Left colon (tissue), 2 donors: ENCODE data around the gene MORF4L1. TPM values are rescaled to one million over a fixed set of nuclear protein-coding genes. Genes with fewer than 3 reads are reported as not detected.
"Not testable (repeated sequence)": the region's sequence is repeated elsewhere in the genome, so short reads cannot be mapped to it uniquely, and the experiment has no call there.

Source experiments
- ATAC-seq: fragments of 200-7000 bp; cut with Tn5 transposase; one replicate; pipeline ENCODE4 v1.9.1; 2020; ENCODE audit warnings: mild to moderate bottlenecking, moderate library complexity
- DNase-seq, 2 donors: peaks; one replicate each; pipeline ENCODE4 v3.0.0-alpha.2; 2020
- intact Hi-C, 2 donors: fragments of 100-400 bp; cut with DNase I in 1 of 2; cut with micrococcal nuclease in 1 of 2; formaldehyde crosslinking; loops; one replicate each; pipeline versions ENCODE4 v1.11.2 to v1.14.0; 2022; cut with DNase I, micrococcal nuclease
- long read RNA-seq: library from polyadenylated mRNA; unstranded; transcript quantifications from one replicate; pipeline ENCODE4 v2.0.0, GENCODE V29; 2021
- total RNA-seq, 2 donors: library from RNA; stranded (reverse); fragmentation: NEBNext Ultra II Directional; extraction: Animal tissue kit (Norgen Biotek cat#: 25700); gene quantifications; one replicate each; pipeline ENCODE4 v1.2.1, GENCODE V29; 2021
- donor health status: DM: no; HTN: no; CAD: no.
- donor health status: DM: yes; HTN: yes; CAD: no.

The MORF4L1 gene, protein sequence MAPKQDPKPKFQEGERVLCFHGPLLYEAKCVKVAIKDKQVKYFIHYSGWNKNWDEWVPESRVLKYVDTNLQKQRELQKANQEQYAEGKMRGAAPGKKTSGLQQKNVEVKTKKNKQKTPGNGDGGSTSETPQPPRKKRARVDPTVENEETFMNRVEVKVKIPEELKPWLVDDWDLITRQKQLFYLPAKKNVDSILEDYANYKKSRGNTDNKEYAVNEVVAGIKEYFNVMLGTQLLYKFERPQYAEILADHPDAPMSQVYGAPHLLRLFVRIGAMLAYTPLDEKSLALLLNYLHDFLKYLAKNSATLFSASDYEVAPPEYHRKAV
- 100 to 1,000 TPM; 167 to 190 TPM for total RNA-seq
- long read RNA-seq, transcript MORF4L1-203 (12 exons, 1,880 nt), result major isoform, 99 of 119 reads
- long read RNA-seq, partial matches to known transcripts, result 10 of 119 reads
- long read RNA-seq, other reads (novel, unspliced or antisense), result 5 of 119 reads

DNA sequence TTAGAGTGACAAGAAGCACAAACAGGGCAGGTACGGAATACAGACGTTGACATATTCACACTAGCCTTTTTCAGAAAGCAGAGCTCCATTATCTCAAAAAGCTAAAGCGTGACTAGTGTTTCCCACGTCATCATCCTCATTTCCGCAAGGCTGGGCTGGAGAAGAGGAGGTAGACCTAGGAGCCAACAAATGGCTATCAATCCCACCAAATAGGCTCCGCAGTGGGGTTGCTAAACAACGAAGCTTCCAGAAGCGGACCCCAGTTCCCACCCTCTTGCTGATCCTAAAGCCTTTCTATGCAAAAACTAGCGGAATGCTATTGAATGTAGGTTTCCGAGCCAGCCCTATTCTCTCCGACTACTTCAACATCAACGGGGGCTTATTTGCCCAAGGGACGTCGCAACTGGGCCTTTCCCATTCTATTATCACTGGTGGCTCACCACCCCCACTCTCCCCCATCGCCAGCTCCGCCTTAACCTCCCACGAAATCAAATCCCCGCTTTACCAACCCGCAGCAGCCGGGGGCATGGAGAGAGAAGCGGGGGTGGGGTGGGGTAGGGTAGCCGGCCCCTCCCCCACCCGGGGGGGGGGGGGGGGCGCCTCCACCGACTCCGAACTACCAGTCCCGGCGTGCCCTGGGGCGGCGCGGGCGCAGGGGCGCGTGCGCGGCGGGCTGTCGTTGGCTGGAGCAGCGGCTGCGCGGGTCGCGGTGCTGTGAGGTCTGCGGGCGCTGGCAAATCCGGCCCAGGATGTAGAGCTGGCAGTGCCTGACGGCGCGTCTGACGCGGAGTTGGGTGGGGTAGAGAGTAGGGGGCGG, at the start of gene MORF4L1:
Gene MORF4L1 (plus strand): TSS at position 736 of the 817 bp plus-strand sequence. CDS start 128 bp downstream, outside the sequence.
- intact Hi-C loops, result no loop called here
- ATAC-seq (peak; percentile 89), DNase-seq (peak; percentile 95 to 97)

DNA sequence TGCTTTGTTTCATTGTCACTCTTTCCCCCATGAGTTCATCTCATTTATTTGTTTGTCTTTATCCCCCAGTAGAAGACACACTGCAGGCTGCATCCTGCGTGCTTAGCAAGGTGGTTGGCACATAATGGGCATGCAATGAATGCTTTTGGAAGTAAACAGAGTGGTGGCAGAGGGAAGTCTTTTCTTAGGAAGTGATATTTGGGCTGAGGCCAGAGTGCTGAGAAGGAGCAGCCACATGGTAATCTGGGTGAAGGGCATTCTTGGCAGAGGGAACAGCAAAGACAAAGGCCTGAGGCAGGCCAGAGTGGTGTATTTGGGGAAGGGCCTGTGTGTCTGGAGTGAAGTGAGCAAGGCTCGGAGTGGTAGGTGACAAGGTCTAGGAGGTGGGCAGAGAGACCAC, 43.8 kb upstream of the MORF4L1 start:
- DNase-seq (no peak), ATAC-seq (no peak)
- intact Hi-C loops, result no loop called here

DNA sequence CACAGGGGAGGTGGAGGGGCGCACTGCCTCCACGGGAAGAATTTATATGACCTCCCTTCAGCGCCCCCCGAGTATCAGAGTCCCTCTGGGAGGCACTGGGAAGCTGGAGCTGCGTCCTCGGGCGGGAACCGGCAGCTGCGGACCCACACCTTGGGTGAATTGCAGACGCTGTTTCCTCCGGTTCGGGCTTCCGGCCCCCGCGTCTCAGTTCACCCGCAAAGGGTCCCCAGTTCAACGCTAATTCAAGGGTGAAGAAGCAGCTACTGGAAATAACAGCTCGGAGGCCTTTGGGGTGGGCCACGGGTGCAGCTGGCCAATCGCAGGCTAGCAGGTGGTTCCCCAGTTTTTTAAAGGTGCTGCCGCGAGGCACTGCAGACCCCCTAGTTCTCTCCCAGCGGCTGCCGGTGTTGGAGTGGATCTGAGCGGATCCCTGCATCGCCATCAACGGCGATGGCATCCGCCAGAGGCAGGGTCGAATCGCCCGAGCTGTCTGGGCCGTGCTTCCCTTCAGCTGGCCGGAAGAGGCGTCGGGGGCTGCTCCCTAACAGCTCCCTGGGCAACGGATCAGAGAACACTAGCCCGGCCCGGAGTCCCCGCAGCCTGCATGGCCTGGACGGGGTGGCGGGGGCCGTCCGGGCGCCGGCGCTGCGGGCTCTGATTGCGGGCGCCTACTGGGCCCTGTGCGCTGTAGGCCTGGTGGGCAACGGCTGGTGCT, 42.0 kb upstream of the MORF4L1 start:
- no peak for DNase-seq
- intact Hi-C loops, result no loop called here
- no peak for ATAC-seq

DNA sequence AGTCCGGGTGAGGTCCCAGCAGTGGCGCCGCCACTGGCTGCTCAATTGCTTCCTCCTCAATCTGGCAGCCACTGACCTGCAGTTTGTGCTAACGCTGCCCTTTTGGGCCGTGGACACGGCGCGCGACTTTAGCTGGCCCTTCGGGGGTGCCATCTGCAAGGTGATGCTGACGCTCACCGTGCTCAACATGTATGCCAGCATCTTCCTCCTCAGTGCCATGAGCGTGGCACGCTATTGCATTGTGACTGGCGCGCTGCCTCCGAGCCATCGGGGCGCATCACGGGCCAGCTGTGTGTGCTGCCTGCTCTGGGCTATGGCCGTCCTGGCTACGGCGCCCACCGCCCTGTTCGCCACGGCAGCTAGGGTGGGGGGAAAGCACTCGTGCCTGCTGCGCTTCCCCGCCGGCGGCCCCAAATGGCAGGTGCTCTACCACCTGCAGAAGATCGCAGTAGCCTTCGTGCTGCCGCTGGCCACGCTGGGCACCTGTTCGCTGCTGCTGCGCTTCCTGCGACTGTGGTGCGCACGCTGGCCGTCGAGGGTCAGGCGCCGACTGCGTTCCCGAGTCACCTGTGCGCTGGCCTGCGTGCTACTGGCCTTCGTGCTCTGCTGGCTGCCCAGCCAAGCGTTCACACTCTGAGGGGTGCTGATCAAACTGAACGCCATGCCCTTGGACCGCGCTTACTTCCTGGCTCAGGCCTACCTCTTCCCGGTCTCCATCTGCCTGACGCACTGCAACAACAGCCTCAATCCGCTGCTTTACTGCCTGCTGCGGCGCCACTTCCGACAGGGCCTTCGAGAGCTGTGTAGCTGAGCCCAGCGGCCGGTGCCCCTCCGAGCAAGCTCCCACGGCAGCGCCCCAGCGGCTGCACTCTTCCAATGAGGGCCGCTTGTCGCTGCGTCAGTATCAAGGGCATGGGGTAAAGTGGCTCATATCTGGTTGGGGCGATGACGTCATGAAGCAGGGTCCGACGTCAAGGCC, 41.2 kb upstream of the MORF4L1 start:
- no peak for ATAC-seq
- intact Hi-C loops, result no loop called here
- no peak for DNase-seq

DNA sequence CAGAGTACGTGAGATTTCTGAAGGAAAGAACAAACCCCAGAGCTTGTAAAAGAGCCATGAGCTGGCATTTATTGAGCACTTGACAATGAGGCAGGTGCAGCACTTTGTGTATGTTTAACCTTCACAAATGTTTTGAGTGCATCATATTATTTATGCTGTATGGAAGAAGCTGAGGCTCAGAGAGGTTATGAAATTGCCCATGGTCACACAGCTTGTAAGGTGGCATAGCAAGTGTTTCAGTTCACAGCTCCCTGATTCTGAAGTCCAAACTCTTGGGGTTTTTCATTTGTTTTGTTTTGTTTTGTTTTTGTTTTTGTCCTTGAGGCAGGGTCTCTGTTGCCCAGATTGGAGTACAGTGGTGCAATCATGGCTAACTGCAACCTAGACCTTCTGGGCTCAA, 36.4 kb upstream of the MORF4L1 start:
- intact Hi-C loops, result no loop called here
- no peak for ATAC-seq
- no peak for DNase-seq

DNA sequence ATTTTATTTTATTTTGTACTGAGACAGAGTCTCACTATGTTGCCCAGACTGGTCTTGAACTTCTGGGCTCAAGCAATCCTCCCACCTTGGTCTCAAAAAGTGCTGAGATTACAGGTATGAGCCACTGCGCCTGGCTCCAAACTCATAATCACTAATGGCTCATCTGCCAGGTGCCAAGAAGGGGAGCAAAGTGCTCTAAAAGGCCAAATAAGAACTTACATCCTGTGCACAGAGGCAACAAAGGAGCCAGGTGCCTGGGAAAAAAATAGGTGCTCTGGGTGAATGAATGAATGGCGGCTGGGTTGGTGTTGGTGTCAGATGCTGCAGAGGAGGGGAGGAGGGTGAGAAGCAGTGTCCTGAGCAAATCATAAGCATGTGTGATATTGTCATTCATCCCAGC, 35.6 kb upstream of the MORF4L1 start:
- no peak for ATAC-seq
- intact Hi-C loops, result no loop called here
- no peak for DNase-seq

DNA sequence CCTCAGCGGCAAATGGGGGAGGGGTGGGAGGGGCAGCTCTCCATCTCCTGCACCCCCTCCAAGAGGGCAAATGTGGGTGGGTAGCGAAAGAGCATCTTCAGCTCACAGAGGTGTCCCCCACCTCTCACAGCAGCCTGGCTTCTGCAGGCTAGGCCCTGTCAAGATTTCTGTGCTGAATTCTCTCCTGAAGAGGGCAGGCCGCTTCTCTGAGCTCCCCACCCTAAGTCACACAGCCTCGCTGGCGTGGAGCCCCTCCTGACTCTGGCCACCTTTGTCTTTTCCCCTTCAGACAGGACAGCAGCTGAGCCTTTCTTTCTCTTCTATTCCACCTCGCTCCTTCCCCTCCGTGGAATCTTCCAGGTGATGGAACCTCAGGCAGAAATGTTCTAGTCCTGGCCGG, 35.1 kb upstream of the MORF4L1 start:
- intact Hi-C loops, result no loop called here
- DNase-seq (no peak), ATAC-seq (no peak)

DNA sequence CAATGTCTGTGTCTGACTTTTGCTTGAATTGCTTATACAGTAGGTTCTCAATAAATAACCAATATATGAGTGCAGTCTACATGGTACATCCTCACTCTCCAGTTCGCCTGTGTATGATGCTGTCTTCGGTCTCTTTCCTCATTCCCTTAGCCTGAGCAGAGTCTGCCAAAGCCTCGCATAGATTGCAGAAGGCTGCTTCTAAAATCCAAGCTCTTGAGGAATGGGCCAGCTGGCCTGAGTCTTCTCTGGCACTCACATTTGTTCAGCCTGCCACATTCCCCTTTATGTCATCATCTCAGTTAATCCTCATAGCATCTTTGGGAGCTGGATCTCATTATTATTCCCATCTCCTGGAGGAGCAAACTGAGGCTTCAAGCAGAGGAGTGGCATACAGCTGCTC, 34.2 kb upstream of the MORF4L1 start:
- DNase-seq (no peak), ATAC-seq (no peak)
- intact Hi-C loops, result no loop called here

DNA sequence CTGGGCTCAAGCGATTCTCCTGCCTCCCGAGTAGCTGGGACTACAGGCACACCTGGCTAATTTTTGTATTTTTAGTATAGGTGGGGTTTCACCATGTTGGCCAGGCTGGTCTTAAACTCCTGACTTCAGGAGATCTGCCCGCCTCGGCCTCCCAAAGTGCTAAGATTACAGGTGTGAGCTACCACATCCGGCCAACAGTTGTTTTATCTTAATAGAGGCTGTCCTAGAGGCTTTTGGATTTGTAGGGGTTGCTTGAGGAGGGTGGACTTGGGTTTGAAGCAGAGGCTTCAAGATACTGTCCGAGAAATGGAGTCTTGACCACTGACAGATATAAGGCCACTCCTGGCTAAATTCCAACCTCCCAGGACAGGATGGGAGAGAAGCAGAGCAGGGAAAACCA, 33.5 kb upstream of the MORF4L1 start:
- ATAC-seq, intact Hi-C loops, DNase-seq: not testable (repeated sequence)

DNA sequence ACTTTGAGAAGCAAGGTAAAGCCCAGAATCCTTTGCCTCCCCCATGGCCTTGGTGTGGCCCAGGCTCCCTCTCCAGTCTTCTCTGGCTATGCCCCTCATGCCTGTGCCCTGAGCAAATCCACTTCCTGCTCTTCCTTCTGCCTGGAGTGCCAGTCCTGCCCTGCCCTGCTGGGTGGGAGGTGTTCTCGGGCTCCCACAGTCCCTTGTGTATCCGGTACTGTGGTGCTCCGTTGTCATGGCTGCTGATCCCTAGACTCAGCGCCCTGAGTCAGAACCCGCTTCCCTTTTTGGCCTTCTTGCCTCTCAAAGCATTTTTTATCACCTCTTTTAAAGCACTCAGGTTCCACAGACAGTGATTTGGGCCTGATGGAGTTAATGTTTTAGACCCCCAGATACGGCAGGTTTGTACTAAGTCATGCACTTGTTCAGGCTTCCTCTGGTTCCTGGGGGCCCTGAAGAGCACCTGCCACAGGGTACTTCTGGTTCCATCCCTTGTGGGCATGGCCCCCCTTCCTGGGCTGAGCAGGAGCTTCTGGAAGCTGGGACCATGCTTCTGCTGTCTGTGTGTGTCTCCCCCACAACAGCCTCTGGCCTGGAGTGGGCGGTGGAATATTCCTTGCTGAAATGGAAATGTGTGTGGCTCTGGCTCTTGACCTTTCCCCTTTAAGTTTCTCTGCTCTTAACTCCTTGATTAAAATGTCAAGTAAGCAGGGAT, 31.9 kb upstream of the MORF4L1 start:
- no peak for DNase-seq
- intact Hi-C loops, result no loop called here
- no peak for ATAC-seq

DNA sequence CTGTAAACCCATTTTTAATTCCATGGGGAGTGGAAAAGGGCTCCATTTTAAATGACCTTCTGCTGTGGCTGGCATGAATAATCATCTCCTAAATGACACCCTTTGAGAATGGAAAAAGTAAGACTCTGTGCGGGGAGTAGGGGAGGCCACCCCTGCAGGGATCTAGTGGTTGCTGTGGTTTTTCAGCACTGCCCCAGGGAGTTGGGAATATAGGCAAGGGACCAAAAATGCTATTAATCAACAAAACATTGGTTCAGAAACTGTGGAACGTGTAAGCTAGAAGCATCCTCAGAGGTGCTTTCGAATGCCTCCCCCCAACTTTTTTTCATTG, 31.3 kb upstream of the MORF4L1 start:
- no peak for ATAC-seq
- intact Hi-C loops, result no loop called here
- no peak for DNase-seq

DNA sequence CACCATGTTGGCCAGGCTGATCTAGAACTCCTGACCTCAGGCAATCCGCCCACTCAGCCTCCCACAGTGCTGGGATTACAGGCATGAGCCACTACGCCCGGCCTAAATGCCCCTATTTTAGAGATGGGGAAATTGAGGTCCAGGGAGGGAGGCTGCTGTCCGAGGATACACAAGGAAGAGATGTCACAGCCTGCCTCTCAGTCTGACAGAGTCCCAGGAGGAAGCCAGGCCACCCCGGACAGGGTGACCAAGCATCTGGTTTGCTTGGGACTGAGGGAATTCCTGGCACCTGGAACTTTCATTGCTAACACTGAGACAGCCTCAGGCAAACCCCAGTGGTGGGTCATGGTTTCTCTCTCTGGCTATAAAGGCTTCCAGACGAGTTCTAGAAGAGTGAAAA, 30.8 kb upstream of the MORF4L1 start:
- no peak for DNase-seq
- intact Hi-C loops, result no loop called here
- no peak for ATAC-seq

DNA sequence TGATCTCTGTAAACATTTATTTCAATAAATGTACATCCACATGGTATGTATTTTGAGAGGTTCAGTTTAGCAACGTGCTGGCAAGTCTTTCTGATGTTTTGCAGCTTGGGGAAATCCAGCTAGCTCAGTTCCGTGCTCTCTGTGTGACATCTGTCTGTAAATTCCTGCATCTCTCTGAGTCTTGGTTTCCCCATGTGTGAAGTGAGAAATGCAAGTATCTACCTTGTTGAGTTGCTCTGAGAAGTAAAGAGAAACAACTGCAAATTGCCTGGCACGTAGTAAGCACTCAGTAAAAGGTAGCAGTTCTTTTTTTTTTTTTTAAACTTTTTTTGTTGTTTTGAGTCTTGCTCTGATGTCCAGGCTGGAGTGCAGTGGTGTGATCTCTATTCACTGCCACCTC, 30.2 kb upstream of the MORF4L1 start:
- intact Hi-C loops, result no loop called here
- DNase-seq, result no peak
- ATAC-seq, result no peak

DNA sequence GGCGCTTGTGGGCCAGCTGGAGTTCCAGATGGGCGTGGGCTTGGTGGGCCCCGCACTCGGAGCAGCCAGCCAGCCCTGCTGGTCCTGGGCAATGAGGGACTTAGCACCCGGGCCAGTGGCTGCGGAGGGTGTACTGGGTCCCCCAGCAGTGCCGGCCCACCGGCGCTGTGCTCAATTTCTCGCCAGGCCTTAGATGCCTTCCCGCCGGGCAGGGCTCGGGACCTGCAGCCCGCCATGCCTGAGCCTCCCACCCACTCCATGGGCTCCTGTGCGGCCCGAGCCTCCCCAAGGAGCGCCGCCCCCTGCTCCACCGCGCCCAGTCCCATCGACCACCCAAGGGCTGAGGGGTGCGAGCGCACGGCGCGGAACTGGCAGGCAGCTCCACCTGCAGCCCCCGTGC, 25.8 kb upstream of the MORF4L1 start:
- ATAC-seq, intact Hi-C loops, DNase-seq: not testable (repeated sequence)

DNA sequence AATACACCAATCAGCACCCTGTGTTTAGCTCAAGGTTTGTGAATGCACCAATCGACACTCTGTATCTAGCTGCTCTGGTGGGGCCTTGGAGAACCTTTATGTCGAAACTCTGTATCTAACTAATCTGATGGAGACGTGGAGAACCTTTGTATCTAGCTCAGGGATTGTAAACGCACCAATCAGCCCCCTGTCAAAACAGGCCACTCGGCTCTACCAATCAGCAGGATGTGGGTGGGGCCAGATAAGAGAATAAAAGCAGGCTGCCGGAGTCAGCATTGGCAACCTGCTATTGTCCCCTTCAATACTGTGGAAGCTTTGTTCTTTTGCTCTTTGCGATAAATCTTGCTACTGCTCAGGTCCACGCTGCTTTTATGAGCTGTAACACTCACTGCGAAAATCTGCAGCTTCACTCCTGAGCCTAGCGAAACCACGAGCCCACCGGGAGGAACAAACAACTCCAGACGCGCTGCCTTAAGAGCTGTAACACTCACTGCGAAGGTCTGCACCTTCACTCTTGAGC, 25.2 kb upstream of the MORF4L1 start:
- ATAC-seq, intact Hi-C loops: not testable (repeated sequence)

DNA sequence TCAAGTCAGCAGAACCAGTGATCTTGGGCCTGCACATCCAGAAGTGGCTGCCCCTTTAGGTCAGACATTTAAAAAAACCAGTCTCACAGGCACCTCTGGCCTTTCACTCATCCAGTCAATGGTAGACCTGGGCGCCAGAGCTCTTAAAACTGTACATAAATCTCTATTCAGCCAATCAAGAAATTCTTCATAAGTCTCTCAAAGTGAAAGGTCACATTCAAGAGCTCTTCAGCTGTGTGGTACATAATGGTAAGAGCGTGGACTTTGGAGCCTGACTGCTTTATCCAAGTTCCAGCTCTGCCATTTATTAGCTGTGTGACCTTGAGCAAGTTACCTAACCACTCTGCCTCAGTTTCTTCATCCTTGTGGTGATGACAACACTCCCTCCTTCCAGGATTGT, 22.3 kb upstream of the MORF4L1 start:
- DNase-seq, result no peak
- ATAC-seq, result no peak
- intact Hi-C loops, result no loop called here

More for the DNA sequence above, 25.2 kb upstream of the MORF4L1 start:
- DNase-seq, result not testable (repeated sequence)

DNA sequence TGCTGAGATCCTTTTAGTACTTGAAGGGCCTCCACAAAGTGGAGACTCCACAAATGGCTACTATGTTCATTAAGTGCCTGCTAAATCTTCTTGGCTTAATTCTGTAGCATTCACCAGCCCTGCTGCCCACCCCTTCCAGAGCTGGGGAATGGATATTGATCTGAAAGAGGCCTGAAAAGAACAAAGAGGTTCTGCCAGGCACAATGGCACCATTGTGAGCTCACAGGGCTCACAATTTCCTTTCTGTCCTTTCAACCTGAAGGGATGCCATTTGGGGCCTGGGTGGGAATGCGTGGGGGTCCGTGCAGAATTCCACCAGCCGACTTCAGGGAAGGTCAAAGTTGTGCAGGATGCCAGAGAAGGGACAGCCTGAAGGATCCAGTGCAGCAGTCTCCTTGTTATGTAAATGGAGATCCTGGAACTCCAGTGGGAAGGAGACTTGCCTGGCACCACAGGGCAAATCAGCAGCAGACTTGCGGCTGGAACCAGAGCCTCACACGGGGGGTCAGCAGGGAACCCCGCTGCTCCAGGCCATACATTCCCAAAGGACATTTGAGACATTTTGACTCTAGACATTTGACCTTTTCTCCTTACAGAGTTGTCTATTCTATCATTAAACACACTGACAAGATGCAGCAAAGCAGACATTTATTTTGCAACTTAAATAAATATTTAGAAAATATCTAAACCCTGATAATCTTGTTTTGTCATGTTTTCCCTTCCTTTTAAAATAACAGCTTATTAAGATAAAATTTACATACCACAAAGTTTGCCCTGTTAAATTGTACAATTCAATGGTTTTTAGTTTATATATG, 21.5 kb upstream of the MORF4L1 start:
- DNase-seq, result no peak
- ATAC-seq, result no peak
- intact Hi-C loops, result no loop called here
